HEK293 (cell line): ENCODE results near the gene TRIML2.

Experiments
- CTCF ChIA-PET: fragments of 350-600 bp; formaldehyde crosslinking; extraction: SDS; loops from one replicate; lab custom pipeline; 2021; ENCODE audit warnings: antibody characterized with exemption; lab: Yijun Ruan, JAX
- POLR2A ChIA-PET: fragments of 300-600 bp; formaldehyde crosslinking; extraction: SDS; loops from one replicate; lab custom pipeline; 2020; ENCODE audit warnings: antibody characterized with exemption, inconsistent platforms; lab: Yijun Ruan, JAX
- H3K27ac ChIP-seq: fragments of 200-500 bp; sonication (Bioruptor generic); 2 replicates; pipeline ENCODE4 v1.5.1; 2014; ENCODE audit warnings: low read depth, low read length, control low read depth, inconsistent platforms; ENCODE audit errors: extremely low read depth
- H3K36me3 ChIP-seq, 2 experiments: fragments of 200-500 bp in 1 of 2; sonication (Bioruptor generic) in 1 of 2; 1 replicate in 1 of 2; 2 replicates in 1 of 2; pipeline ENCODE4 v1.5.1; 2014 to 2017; ENCODE audit warnings: inconsistent platforms in 2 of 2, low read length in 2 of 2; ENCODE audit not compliant: control insufficient read depth in 2 of 2, insufficient read depth in 1 of 2
- H3K4me1 ChIP-seq: fragments of 200-500 bp; sonication (Bioruptor generic); 2 replicates; pipeline ENCODE4 v1.5.1; 2014; ENCODE audit warnings: mild to moderate bottlenecking, low read length, inconsistent platforms; ENCODE audit not compliant: control insufficient read depth, insufficient read depth
- H3K4me3 ChIP-seq: 2 replicates; pipeline ENCODE4 v1.5.1; 2011; ENCODE audit warnings: low read depth, mild to moderate bottlenecking, control low read depth, low read length, moderate library complexity
- H3K9me3 ChIP-seq: fragments of 200-500 bp; sonication (Bioruptor generic); 2 replicates; pipeline ENCODE4 v1.5.1; 2014; ENCODE audit warnings: low read depth, low read length, inconsistent platforms; ENCODE audit not compliant: control insufficient read depth, insufficient read depth
- GFI1B ChIP-seq: fragments of 450-650 bp; formaldehyde crosslinking; IDR thresholded peaks from 2 replicates; pipeline ENCODE4 v1.5.1; 2016; ENCODE audit warnings: missing biosample characterization, missing genetic modification characterization
- TSHZ1 ChIP-seq: fragments of 450-650 bp; formaldehyde crosslinking; IDR thresholded peaks from 2 replicates; pipeline ENCODE4 v1.5.1; 2016; ENCODE audit warnings: missing biosample characterization, missing genetic modification characterization, borderline replicate concordance
- ZFP37 ChIP-seq: fragments of 450-650 bp; formaldehyde crosslinking; IDR thresholded peaks from 2 replicates; pipeline ENCODE4 v1.5.1; 2016; ENCODE audit warnings: missing biosample characterization, missing genetic modification characterization
- ZNF10 ChIP-seq: fragments of 450-650 bp; formaldehyde crosslinking; IDR thresholded peaks from 2 replicates; pipeline ENCODE4 v1.5.1; 2017; ENCODE audit warnings: missing biosample characterization, missing genetic modification characterization
- ZNF132 ChIP-seq: fragments of 450-650 bp; formaldehyde crosslinking; IDR thresholded peaks from 2 replicates; pipeline ENCODE4 v1.5.1; 2017; ENCODE audit warnings: missing biosample characterization, missing genetic modification characterization, borderline replicate concordance
- ZNF133 ChIP-seq: fragments of 450-650 bp; formaldehyde crosslinking; IDR thresholded peaks from 2 replicates; pipeline ENCODE4 v1.5.1; 2016; ENCODE audit warnings: missing biosample characterization, missing genetic modification characterization
- ZNF223 ChIP-seq: fragments of 450-650 bp; formaldehyde crosslinking; IDR thresholded peaks from 2 replicates; pipeline ENCODE4 v1.5.1; 2016; ENCODE audit warnings: missing biosample characterization, missing genetic modification characterization
- ZNF239 ChIP-seq: fragments of 450-650 bp; formaldehyde crosslinking; IDR thresholded peaks from 2 replicates; pipeline ENCODE4 v1.5.1; 2016; ENCODE audit warnings: missing biosample characterization, missing genetic modification characterization
- ZNF26 ChIP-seq: fragments of 450-650 bp; formaldehyde crosslinking; IDR thresholded peaks from 2 replicates; pipeline ENCODE4 v1.5.1; 2016; ENCODE audit warnings: missing biosample characterization, missing genetic modification characterization
- ZNF341 ChIP-seq: fragments of 450-650 bp; formaldehyde crosslinking; IDR thresholded peaks from 2 replicates; pipeline ENCODE4; 2016; ENCODE audit warnings: low read depth, missing biosample characterization, missing genetic modification characterization
- ZNF350 ChIP-seq: fragments of 450-650 bp; formaldehyde crosslinking; IDR thresholded peaks from 2 replicates; pipeline ENCODE4 v1.5.0; 2017; ENCODE audit warnings: missing biosample characterization, mild to moderate bottlenecking, missing genetic modification characterization
- ZNF423 ChIP-seq: fragments of 450-650 bp; formaldehyde crosslinking; IDR thresholded peaks from 2 replicates; pipeline ENCODE4 v1.5.1; 2016; ENCODE audit warnings: missing biosample characterization, missing genetic modification characterization
- ZNF473 ChIP-seq: fragments of 450-650 bp; formaldehyde crosslinking; IDR thresholded peaks from 2 replicates; pipeline ENCODE4 v1.5.1; 2017; ENCODE audit warnings: missing biosample characterization, missing genetic modification characterization
- ZNF48 ChIP-seq: fragments of 450-650 bp; formaldehyde crosslinking; IDR thresholded peaks from 2 replicates; pipeline ENCODE4 v1.5.1; 2016; ENCODE audit warnings: missing biosample characterization, missing genetic modification characterization
- ZNF501 ChIP-seq: fragments of 450-650 bp; formaldehyde crosslinking; IDR thresholded peaks from 2 replicates; pipeline ENCODE4 v1.5.1; 2016; ENCODE audit warnings: missing biosample characterization, missing genetic modification characterization
- ZNF580 ChIP-seq: fragments of 450-650 bp; formaldehyde crosslinking; IDR thresholded peaks from 2 replicates; pipeline ENCODE4 v1.5.1; 2016; ENCODE audit warnings: missing biosample characterization, missing genetic modification characterization
- ZNF596 ChIP-seq: fragments of 450-650 bp; IDR thresholded peaks from 2 replicates; pipeline ENCODE4 v1.5.0; 2018; ENCODE audit warnings: missing biosample characterization, mild to moderate bottlenecking, missing genetic modification characterization, moderate library complexity
- ZNF626 ChIP-seq: fragments of 450-650 bp; sonication (Bioruptor Pico); formaldehyde crosslinking; IDR thresholded peaks from 2 replicates; pipeline ENCODE4 v1.5.1; 2018; ENCODE audit warnings: missing biosample characterization, missing genetic modification characterization, inconsistent platforms
- ZNF654 ChIP-seq: fragments of 450-650 bp; formaldehyde crosslinking; IDR thresholded peaks from 2 replicates; pipeline ENCODE4 v1.5.1; 2016; ENCODE audit warnings: low read depth, missing biosample characterization, missing genetic modification characterization
- ZNF658 ChIP-seq: fragments of 450-650 bp; formaldehyde crosslinking; IDR thresholded peaks from 2 replicates; pipeline ENCODE4; 2016; ENCODE audit warnings: missing biosample characterization, missing genetic modification characterization
- ZNF692 ChIP-seq: fragments of 450-650 bp; formaldehyde crosslinking; IDR thresholded peaks from 2 replicates; pipeline ENCODE4 v1.5.1; 2016; ENCODE audit warnings: missing biosample characterization, missing genetic modification characterization
- ZNF76 ChIP-seq: fragments of 450-650 bp; formaldehyde crosslinking; IDR thresholded peaks from 2 replicates; pipeline ENCODE4; 2016; ENCODE audit warnings: low read depth, missing biosample characterization, missing genetic modification characterization, borderline replicate concordance
- ZNF837 ChIP-seq: fragments of 450-650 bp; formaldehyde crosslinking; IDR thresholded peaks from 2 replicates; pipeline ENCODE4 v1.5.1; 2016; ENCODE audit warnings: missing biosample characterization, missing genetic modification characterization
- ZNF843 ChIP-seq: fragments of 450-650 bp; formaldehyde crosslinking; IDR thresholded peaks from 2 replicates; pipeline ENCODE4 v1.5.1; 2016; ENCODE audit warnings: missing biosample characterization, missing genetic modification characterization
- ZSCAN30 ChIP-seq: fragments of 450-650 bp; IDR thresholded peaks from 2 replicates; pipeline ENCODE4 v1.5.1; 2018; ENCODE audit warnings: missing biosample characterization, mild to moderate bottlenecking, missing genetic modification characterization, moderate library complexity

TRIML2 gene

DNA sequence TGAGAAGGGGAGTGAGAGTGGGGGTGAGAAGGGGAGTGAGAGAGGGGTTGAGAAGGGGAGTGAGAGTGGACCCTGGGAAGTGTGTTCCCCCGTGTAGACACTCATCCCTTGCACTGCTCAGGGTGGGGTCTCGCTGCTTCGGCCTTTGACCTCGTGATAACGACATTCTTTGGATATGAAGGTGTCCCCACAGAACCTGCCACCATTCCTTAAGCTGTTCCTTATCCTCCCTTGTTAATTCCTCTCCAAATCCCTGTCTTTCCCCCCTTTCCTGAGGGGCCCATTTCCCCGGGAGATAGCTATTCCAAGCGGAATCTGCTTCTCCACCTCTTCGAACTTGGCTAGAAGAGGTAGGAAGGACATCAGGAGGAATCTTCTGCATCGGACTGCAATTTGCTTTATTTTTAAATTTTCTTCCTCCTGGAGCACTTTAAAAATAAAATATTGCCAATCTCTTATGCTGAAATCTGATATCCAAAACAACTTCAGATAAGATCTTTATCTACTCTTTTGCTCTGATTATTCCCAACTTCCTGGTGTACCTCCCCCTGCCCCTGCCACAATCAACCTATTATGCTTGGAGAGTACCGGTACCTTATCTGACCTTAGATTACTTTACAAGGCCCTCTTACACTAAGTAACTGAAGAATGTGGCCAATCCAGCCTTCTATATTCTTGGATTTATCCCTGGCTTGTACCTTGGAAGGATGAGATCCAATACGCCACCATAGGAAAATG is 45.4 kb upstream of the TRIML2 start:
- Histone ChIP-seq H3K4me3 (no peak overlapping the region), H3K36me3 (no peaks in the 10 kb centered on the region), H3K9me3 (no peaks in the 10 kb centered on the region), H3K27ac (peak overlapping the region; percentile 56; the same call in 1 of the 2 replicates), H3K4me1 (no peaks in the 10 kb centered on the region)
- TF ChIP-seq ZNF692 (no peak), ZNF837 (tag by site-specific recombination) (no peak), ZNF473 (no peak), ZNF133 (tag by site-specific recombination) (no peak), ZNF654 (no peak), ZNF658 (tag by site-specific recombination) (no peak), ZNF350 (tag by site-specific recombination) (no peak), ZNF501 (tag by site-specific recombination) (no peak)
- CTCF ChIA-PET, result no interaction called here
- POLR2A ChIA-PET, result no interaction called here

GRCh38 chr4:188147776-188148175 is 38.4 kb upstream of the TRIML2 start:
- ChIA-PET POLR2A (no interaction called here), CTCF (no interaction called here)
- TF ChIP-seq GFI1B (no peak), ZNF76 (tag by site-specific recombination) (no peak), ZNF223 (tag by site-specific recombination) (no peak), TSHZ1 (no peak), ZNF26 (tag by site-specific recombination) (no peak), ZSCAN30 (tag by site-specific recombination) (no peak), ZNF626 (tag by site-specific recombination) (no peak), ZFP37 (no peak), ZNF580 (tag by site-specific recombination) (no peak), ZNF843 (tag by site-specific recombination) (no peak), ZNF239 (tag by site-specific recombination) (no peak), ZNF341 (no peak), ZNF596 (tag by site-specific recombination) (no peak), ZNF423 (no peak), ZNF48 (tag by site-specific recombination) (no peak), ZNF132 (no peak), ZNF10 (tag by site-specific recombination) (no peak)
- Histone ChIP-seq H3K27ac (no peak overlapping the region), H3K36me3 (no peaks in the 10 kb centered on the region), H3K4me1 (no peaks in the 10 kb centered on the region), H3K9me3 (no peaks in the 10 kb centered on the region), H3K4me3 (no peak overlapping the region)
